HG02981 (cell line): Measurements from ENCODE around the gene NOXA1.

Experiments
- ATAC-seq: cut with Tn5 transposase; IDR thresholded peaks from one replicate; pipeline ENCODE4 v1.9.1; 2021; ENCODE audit warnings: mild to moderate bottlenecking, moderate library complexity; ENCODE audit not compliant: unreplicated experiment

NOXA1 gene

GRCh38 chr9:137452761-137453642 lies 29.8 kb downstream of the NOXA1 start:
- no peak for ATAC-seq

DNA sequence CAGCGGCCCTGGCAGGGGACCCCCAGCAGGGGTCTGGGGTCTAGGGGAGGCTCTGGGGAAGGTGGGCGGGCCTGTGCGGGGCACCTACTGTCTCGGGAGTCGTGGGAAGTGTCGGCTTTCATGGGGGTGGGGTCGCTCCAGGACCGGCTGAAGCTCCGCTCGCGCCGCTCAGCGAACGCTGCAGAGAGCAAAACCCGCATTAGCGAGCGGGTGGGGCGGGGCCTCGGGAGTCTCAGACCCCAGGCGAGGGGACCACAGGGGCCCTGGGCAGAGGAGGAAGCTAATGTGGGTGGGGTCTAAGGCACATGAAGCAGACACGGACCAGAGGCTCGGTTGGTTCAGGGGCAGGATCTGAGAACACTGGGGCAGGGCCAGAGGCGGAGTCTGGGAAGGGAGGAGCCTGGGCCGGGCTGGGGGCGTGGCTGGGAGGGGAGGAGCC lies 30.5 kb downstream of the NOXA1 start:
- ATAC-seq = peak; percentile 45

DNA sequence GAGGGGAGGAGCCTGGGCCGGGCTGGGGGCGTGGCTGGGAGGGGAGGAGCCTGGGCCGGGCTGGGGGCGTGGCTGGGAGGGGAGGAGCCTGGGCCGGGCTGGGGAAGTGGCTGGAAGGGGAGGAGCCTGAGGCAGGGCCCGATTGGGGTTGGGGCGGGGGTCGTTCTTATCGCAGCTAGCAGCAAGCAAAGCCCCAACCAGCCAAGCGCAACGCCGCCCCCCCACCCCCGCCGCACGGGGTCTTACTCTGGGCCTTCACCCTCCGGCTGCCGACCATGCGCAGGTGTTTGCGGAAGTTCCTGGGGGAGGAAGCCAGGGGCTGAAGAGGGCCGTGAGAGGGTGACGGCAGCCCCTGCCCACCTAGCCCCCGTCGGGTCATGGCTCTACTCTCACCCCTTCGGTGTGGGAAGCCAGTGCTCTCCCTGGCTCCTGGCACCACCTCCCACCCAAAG lies 31.0 kb downstream of the NOXA1 start:
- ATAC-seq = no peak

GRCh38 chr9:137454597-137455358 lies 31.6 kb downstream of the NOXA1 start:
- ATAC-seq = no peak

GRCh38 chr9:137455359-137455991 lies 32.3 kb downstream of the NOXA1 start:
- ATAC-seq = no peak

- ATAC-seq = no peak
These were observed 33.1 kb downstream of the NOXA1 start for GRCh38 chr9:137456061-137456863.

- no peak for ATAC-seq
These were observed 33.7 kb downstream of the NOXA1 start for GRCh38 chr9:137456864-137457405.

GRCh38 chr9:137457406-137458193 lies 34.4 kb downstream of the NOXA1 start:
- no peak for ATAC-seq

- peak; percentile 13 for ATAC-seq
These were observed 35.3 kb downstream of the NOXA1 start for GRCh38 chr9:137458194-137459151.

DNA sequence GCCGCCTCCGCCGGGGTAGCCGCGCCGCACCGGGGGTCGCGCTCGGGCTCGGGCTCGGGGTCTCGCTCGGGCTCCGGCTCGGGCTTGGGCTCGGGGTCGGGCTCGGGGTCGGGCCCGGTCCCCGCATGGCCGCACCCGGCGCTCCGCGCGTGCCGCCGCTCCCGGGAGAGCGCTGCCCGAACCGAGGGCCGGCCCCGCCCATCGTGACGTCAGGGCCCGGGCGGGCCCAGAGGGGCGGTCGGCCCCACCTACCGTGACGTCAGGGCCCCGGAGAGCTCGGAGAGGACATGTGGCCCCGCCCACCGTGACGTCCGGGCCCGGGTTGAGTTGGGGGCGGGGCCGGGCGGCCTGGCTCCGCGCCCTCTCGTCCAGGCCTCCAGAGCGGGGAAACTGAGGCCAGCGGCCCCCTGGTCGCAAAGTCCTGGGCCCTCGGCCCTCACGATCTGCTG lies 36.0 kb downstream of the NOXA1 start, which contains the start of gene NSMF:
NSMF (minus strand) TSS at position 183 of the 449 bp plus-strand sequence. CDS start 232 bp downstream, outside the sequence.
- peak; percentile 51 for ATAC-seq

GRCh38 chr9:137459601-137460362 lies 36.6 kb downstream of the NOXA1 start:
- no peak for ATAC-seq

GRCh38 chr9:137460363-137461315 lies 37.4 kb downstream of the NOXA1 start:
- no peak for ATAC-seq

DNA sequence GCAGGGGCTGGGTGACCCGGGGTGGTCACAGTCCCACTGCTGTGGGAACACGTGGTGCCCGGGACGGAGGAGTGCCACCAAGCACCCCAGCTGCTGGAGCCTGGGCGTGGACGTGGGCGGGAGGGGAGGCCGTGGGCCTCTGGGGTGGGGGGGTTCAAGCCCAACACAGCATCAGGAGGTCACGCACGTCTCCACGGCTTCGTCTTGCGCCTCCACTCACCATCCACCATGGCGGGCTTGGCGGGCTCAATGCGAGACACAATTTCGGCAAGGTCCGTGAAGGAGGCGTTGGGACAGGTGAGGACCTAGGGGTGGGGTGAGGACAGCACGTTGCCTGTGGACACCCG lies 38.1 kb downstream of the NOXA1 start:
- ATAC-seq = no peak

DNA sequence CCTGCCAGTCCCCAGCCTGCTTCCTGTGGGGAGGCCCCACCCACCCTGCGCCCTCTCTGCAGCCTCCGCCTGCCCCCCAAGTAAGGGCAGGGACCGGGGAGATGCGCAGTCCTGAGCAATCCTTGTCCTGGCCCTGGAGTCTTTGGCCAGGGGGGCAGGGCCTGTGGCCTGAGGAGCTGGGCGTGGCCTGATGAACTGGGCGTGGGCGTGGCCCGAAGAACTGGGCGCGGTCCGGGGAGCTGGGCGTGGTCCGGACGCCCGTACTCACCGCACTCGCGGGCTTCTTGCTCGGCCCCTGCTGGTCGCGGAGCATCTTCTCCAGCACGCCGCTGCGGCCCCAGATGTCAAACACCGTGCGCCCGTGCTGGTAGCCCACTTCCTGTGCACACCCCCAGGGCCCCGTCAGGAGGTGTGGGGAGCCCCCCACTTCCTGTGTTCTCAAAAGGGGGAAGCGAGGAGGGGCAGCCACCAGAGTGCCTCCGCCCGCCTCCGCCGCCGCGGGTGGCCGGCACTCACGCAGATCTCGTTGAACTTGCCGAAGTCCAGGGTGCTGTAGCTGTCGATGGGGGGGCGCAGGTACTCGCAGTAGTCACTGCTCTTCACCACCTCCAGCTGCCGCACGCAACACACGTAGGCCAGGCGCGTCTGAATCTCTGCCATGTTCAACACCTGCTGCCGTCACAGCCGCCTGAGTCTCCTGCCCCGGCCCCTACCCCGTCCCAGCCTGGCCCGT lies 38.6 kb downstream of the NOXA1 start:
- ATAC-seq = peak; percentile 56

GRCh38 chr9:137462396-137462985 lies 39.3 kb downstream of the NOXA1 start:
- ATAC-seq = no peak
